BE2C (cell line): ENCODE results near the gene ZNF518B.
"Not testable (repeated sequence)": the region's sequence is repeated elsewhere in the genome, so short reads cannot be mapped to it uniquely, and the experiment has no call there.

Source experiments
- DNase-seq: peaks from one replicate; pipeline ENCODE4 v3.0.0-alpha.2; 2020
- H3K27me3 ChIP-seq: fragments of 250-450 bp; sonication (Bioruptor Pico); 2 replicates; pipeline ENCODE4 v1.5.1; 2020; ENCODE audit warnings: mild to moderate bottlenecking
- H3K36me3 ChIP-seq: fragments of 250-450 bp; sonication (Bioruptor Pico); 2 replicates; pipeline ENCODE4 v1.5.1; 2020; ENCODE audit warnings: mild to moderate bottlenecking
- H3K4me1 ChIP-seq: fragments of 250-450 bp; sonication (Bioruptor Pico); 2 replicates; pipeline ENCODE4 v1.5.1; 2020
- H3K4me3 ChIP-seq: 2 replicates; pipeline ENCODE4 v1.5.1; 2011; ENCODE audit warnings: low read depth, low read length
- H3K9me3 ChIP-seq: fragments of 250-450 bp; sonication (Bioruptor Pico); 2 replicates; pipeline ENCODE4 v1.5.1; 2020
- TF ChIP-seq, protein P1 (sequence below): IDR thresholded peaks from 2 replicates; pipeline ENCODE4 v1.5.1; 2012; ENCODE audit warnings: mild to moderate bottlenecking, low read depth, low read length

ZNF518B gene

DNA sequence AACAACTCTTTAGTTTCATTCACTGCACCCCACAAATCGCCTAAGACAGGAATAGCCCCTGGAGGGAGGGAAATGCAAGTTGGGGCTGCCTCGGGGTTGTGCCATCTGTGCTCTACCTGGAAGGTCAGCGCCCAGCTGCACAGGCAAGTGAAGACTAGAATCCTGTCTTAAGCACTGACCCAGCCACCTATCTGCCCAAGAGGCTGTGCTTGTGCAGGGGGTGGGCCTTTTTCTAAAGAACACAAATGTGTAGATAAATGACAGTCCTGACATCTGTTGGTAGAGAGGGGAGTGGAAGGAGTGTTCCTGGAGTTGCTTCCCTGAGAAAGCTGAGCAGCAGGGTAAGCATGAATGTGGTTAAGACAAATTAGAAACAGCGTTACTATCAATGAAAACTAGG lies 15.7 kb downstream of the ZNF518B start:
- TF ChIP-seq, protein P1, sequence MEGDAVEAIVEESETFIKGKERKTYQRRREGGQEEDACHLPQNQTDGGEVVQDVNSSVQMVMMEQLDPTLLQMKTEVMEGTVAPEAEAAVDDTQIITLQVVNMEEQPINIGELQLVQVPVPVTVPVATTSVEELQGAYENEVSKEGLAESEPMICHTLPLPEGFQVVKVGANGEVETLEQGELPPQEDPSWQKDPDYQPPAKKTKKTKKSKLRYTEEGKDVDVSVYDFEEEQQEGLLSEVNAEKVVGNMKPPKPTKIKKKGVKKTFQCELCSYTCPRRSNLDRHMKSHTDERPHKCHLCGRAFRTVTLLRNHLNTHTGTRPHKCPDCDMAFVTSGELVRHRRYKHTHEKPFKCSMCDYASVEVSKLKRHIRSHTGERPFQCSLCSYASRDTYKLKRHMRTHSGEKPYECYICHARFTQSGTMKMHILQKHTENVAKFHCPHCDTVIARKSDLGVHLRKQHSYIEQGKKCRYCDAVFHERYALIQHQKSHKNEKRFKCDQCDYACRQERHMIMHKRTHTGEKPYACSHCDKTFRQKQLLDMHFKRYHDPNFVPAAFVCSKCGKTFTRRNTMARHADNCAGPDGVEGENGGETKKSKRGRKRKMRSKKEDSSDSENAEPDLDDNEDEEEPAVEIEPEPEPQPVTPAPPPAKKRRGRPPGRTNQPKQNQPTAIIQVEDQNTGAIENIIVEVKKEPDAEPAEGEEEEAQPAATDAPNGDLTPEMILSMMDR = no peak
- DNase-seq = no peak

DNA sequence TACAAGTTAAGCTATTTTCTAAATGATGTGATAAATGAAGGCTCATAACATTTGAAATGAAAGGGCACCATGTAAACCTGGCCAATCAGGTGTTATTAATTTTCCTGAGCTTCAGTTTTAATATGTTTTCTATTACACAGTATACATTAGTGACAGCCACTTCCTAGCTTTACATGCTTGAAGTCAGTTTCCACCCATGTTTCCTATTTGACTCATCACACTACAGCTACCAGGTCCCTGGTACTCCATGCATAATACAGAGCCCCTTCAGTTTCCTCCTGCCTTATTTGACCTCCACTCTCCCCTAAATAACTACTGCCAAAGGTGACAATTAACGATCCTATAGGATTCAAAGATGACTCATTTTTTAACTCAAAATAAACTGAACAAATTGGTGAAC lies 18.3 kb downstream of the ZNF518B start:
- H3K4me3 ChIP-seq = no peak overlapping the region
- H3K4me1 ChIP-seq = no peaks in the 10 kb centered on the region
- TF ChIP-seq, protein P1 = no peak
- H3K36me3 ChIP-seq = no peaks in the 10 kb centered on the region
- DNase-seq = no peak
- no peaks in the 10 kb centered on the region for H3K27me3 ChIP-seq
- H3K9me3 ChIP-seq = no peaks in the 10 kb centered on the region

More for the DNA sequence above, 15.7 kb downstream of the ZNF518B start:
- Histone ChIP-seq H3K36me3 (no peaks in the 10 kb centered on the region), H3K4me3 (no peak overlapping the region), H3K27me3 (no peaks in the 10 kb centered on the region), H3K4me1 (no peaks in the 10 kb centered on the region), H3K9me3 (no peaks in the 10 kb centered on the region)

DNA sequence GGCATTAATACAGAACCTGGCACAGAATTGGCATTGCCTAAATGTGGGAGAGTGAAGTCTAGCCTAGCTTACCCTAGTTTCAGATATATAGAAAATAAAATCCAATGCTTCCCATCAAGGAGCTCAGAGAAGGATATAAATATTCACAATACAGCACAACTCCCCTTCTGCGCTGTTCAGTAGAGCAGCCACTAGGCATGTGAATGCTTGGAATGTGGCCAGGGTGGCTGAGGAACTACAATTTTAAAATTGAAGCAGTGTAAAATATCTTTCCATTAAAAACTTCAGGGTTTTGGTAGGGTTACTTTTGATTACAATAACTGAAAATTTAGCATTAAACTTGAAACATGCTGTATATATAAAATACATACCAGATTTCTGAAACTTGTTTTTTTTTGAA lies 19.5 kb downstream of the ZNF518B start:
- no peaks in the 10 kb centered on the region for H3K36me3 ChIP-seq
- TF ChIP-seq, protein P1 = no peak
- no peaks in the 10 kb centered on the region for H3K9me3 ChIP-seq
- H3K27me3 ChIP-seq = no peaks in the 10 kb centered on the region
- no peak overlapping the region for H3K4me3 ChIP-seq
- H3K4me1 ChIP-seq = no peaks in the 10 kb centered on the region
- no peak for DNase-seq

DNA sequence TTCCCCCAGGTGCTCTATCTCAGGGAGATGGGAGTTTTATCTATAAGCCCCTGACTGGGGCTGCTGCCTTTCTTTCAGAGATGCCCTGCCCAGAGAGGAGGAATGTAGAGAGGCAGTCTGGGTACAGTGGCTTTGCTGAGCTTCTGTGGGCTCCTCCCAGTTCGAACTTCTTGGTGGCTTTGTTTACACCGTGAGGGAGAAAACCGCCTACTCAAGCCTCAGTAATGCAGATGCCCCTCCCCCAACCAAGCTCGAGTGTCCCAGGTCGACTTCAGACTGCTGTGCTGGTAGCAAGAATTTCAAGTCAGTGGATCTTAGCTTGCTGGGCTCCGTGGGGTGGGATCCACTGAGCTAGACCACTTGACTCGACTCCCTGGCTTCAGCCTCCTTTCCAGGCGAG lies 29.5 kb downstream of the ZNF518B start:
- not testable (repeated sequence) for H3K36me3 ChIP-seq, H3K9me3 ChIP-seq, H3K4me1 ChIP-seq, H3K4me3 ChIP-seq, H3K27me3 ChIP-seq, DNase-seq

DNA sequence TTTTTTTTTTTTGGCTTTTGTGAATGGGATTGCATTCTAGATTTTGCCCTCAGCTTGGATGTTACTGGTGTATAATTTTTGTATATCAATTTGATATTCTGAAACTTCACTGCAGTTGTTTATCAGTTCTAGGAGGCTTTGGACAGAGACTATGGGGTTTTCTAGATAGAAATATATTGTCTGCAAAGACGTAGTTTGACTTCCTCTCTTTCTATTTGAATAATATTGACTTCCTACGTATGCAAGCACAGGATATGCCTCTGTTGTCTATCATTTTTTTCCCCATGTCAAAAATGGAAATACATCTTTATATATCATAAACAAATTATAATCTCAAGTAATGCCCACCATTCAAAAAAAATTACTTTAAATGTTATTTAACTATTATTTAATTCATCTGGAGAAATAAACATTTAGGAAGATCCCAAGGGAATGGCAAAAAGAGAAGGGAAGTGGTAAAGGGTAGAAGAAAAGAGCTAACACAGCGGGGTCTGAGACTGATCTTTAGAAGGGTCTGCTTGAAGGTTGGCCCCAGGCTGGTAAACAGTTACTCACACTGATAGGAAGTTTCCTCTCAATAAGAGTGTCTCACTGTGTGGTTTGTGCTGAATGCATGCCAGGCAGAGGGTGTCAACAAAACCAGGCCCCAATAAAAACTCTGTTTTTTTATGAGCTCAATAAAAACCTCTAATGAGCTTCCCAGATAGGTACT lies 35.7 kb downstream of the ZNF518B start:
- no peaks in the 10 kb centered on the region for H3K9me3 ChIP-seq
- no peaks in the 10 kb centered on the region for H3K27me3 ChIP-seq
- DNase-seq = no peak
- H3K4me3 ChIP-seq = no peak overlapping the region
- no peaks in the 10 kb centered on the region for H3K36me3 ChIP-seq
- no peaks in the 10 kb centered on the region for H3K4me1 ChIP-seq
- TF ChIP-seq, protein P1 = no peak

DNA sequence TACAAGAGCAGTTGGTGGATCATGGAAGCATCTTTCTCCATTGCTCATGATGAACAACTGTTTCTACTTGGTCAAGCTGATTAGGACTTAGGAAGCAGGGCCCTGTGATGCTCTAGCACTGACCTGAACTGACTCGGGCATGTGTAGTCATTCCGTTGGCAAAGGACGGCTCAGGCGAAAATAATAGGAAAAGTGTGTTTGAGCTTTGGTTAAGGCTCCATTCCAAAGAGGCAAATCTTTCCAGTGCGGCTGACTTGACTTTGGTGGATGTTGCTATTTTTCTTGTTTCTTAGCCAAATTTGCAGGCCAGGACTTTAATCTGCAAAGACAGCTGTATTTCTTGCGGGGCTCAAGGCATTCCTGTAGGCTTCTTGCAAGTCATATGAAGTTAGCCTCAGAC lies 39.5 kb downstream of the ZNF518B start:
- no peaks in the 10 kb centered on the region for H3K4me1 ChIP-seq
- no peak for DNase-seq
- no peaks in the 10 kb centered on the region for H3K27me3 ChIP-seq
- no peaks in the 10 kb centered on the region for H3K36me3 ChIP-seq
- no peak overlapping the region for H3K4me3 ChIP-seq
- no peaks in the 10 kb centered on the region for H3K9me3 ChIP-seq
- TF ChIP-seq, protein P1 = no peak
